Mucosa of descending colon (tissue), 3 donors: ENCODE measurements around the gene S1PR3. TPM values are rescaled to one million over a fixed set of nuclear protein-coding genes. Genes with fewer than 3 reads are reported as not detected.

Source experiments
- ATAC-seq: fragments of 200-7000 bp; cut with Tn5 transposase; one replicate; pipeline ENCODE4 v1.9.1; 2020; ENCODE audit warnings: mild to moderate bottlenecking, moderate library complexity
- DNase-seq, 3 donors: peaks; one replicate each; pipeline ENCODE4 v3.0.0-alpha.2; 2020
- H3K36me3 ChIP-seq: fragments of 200-600 bp; one replicate; pipeline ENCODE4 v1.8.0; 2021; ENCODE audit warnings: low read depth, mild to moderate bottlenecking
- H3K4me1 ChIP-seq: fragments of 200-600 bp; one replicate; pipeline ENCODE4 v1.8.0; 2021; ENCODE audit warnings: low read depth, mild to moderate bottlenecking
- H3K4me3 ChIP-seq: fragments of 200-600 bp; one replicate; pipeline ENCODE4 v1.8.0; 2021; ENCODE audit warnings: mild to moderate bottlenecking
- H3K9me3 ChIP-seq: fragments of 200-600 bp; one replicate; pipeline ENCODE4 v1.8.0; 2021; ENCODE audit warnings: mild to moderate bottlenecking
- intact Hi-C, 2 donors: fragments of 100-400 bp; cut with DNase I in 1 of 2; cut with micrococcal nuclease in 1 of 2; formaldehyde crosslinking; loops; one replicate each; pipeline versions ENCODE4 v1.11.0 to v1.11.1; 2022; cut with DNase I, micrococcal nuclease
- total RNA-seq, 3 donors: library from RNA; stranded (reverse); fragmentation: NEBNext Ultra II Directional in 2 of 3; extraction: Animal tissue kit (Norgen Biotek cat#: 25700) in 2 of 3; gene quantifications; one replicate each; pipeline versions ENCODE4 v1.2.1 to v1.2.4, GENCODE V29; 2021 to 2023
- TF ChIP-seq, protein P1 (sequence below): fragments of 200-600 bp; IDR thresholded peaks from one replicate; pipeline ENCODE4 v1.8.0; 2022; ENCODE audit warnings: antibody characterized with exemption, mild to moderate bottlenecking
- donor health status: DM: no; HTN: no; CAD: no; lungs with moderate emphysema.
- donor health status: DM: no; HTN: no; CAD: no.
- donor health status: DM: no; HTN: yes; CAD: no.

S1PR3 gene
- total RNA-seq, 3 donors from 2014 or later: 0.87 to 12.2 (median 3.0) TPM

DNA sequence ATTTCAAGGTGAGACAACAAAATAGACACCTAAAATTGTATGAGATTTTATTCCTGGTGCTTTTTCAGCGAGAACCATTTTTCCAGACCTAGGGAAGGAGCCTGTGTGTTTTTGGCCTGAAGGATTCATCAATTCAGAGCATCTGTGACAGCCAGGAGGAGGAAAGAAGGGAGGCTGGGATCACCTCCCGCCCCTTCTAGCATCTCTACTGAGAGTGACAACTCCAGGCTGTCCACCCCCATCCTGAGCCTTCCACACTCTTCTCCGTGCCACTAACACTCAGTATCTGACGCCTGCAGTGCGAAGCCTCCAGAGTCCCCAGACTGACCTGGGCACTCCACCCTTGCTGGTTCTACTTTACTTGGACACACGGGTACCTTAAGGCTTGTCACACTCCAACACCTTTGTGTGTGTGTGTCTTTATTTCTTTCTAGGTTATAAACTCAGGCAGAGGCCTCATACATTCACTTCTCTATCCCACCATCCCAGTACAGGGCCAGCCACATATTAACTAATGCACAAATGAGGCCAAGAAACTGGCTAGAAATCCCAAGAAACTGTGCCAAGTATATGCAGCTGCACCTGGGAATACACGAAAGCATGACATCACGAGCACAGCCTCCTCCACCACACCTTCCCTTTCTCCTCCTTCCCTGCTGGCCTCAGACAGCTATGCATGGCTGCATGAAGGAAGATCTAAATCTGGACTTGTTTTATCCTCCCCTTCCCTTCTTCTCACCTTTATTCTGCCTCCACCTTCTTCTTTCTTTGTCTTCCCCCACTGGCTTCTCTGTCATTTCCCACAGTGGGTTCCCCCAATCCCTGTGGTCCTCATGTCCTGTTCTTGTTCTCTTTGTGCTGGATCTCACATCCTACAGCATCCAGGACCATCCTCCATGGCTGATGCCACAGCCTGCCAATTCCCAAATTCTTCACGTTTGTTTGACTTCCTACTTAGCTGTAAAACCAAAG, 16.0 kb downstream of the S1PR3 start:
- no peak overlapping the region for H3K4me3 ChIP-seq
- intact Hi-C loops: no loop called here
- H3K4me1 ChIP-seq: no peaks in the 10 kb centered on the region
- DNase-seq: no peak
- no peaks in the 10 kb centered on the region for H3K36me3 ChIP-seq
- H3K9me3 ChIP-seq: no peaks in the 10 kb centered on the region
- TF ChIP-seq, protein P1, sequence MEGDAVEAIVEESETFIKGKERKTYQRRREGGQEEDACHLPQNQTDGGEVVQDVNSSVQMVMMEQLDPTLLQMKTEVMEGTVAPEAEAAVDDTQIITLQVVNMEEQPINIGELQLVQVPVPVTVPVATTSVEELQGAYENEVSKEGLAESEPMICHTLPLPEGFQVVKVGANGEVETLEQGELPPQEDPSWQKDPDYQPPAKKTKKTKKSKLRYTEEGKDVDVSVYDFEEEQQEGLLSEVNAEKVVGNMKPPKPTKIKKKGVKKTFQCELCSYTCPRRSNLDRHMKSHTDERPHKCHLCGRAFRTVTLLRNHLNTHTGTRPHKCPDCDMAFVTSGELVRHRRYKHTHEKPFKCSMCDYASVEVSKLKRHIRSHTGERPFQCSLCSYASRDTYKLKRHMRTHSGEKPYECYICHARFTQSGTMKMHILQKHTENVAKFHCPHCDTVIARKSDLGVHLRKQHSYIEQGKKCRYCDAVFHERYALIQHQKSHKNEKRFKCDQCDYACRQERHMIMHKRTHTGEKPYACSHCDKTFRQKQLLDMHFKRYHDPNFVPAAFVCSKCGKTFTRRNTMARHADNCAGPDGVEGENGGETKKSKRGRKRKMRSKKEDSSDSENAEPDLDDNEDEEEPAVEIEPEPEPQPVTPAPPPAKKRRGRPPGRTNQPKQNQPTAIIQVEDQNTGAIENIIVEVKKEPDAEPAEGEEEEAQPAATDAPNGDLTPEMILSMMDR: no peak
- ATAC-seq: no peak

DNA sequence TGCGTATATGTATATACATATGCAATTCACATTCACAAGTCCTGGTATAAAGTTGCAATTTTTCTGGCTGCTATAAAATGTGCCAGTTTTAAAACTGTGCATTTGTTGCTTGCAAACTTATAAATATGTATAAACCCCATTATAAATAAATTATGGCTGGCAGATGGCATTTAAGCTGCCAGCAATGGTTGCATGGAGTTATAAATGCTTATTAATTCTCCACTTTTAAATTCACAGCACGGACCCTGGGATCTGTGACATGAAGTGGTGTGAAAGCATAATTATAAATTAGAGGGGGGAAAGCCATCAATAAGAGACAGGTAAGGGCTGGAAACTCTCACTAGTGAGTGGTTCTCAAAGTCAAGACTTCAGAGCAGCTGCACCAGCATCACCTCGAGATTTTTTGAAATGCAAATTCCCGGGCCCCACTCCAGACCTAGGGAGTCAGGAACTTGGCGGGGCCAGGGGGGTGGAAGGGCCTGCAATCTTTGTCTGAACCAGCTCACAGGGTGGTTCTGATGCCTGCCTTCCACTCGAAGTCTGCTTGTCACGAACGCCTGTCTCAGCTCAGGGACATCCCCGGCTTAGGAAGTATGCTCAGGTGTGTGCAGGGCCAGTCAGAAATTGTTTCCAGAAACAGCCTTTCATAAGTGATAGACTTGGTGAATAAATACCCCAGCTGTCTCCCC, 16.9 kb downstream of the S1PR3 start:
- no peaks in the 10 kb centered on the region for H3K4me1 ChIP-seq
- intact Hi-C loops: no loop called here
- H3K9me3 ChIP-seq: no peaks in the 10 kb centered on the region
- TF ChIP-seq, protein P1: no peak
- DNase-seq (no peak), ATAC-seq (no peak)
- H3K36me3 ChIP-seq: no peaks in the 10 kb centered on the region
- no peak overlapping the region for H3K4me3 ChIP-seq

DNA sequence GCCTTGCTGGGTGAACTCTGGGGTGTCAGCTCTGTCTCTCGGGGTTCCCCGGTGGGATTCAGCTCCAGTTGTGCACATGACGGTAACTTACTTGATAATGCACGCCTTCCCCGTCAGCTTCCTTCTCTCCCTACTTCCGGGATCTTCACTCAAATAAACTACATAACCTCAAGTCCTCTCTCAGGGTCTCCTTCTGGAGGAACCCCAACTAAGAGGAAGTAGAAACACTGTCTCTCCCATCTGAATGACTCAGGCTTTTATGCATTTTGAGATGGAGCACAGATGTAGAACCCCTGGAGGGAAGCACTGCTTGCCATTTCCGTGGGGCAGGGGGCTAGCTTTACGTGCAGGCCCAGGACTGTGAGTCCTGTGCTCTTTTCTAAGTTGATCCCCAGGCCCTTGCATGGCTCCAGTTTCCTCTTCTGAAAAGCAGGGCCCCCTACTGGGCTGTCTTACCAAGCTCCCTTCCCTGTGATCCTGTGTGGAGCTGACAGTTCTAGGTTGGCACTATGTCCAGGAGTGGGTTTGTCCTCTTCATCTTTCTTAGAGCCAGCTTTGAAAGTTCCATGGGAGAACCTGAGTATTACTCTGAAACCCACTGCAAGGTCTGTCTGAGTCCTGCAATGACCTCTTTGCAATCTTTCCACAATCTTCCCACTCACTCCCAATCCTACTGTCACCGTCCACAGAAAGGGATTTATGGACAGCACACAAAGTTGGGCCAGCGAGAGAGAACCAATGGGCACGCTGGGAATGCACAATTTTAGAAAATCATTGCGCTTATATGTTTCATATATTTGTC, 17.7 kb downstream of the S1PR3 start:
- no peak for ATAC-seq
- TF ChIP-seq, protein P1: no peak
- H3K4me1 ChIP-seq: no peaks in the 10 kb centered on the region
- no peaks in the 10 kb centered on the region for H3K9me3 ChIP-seq
- DNase-seq: no peak
- intact Hi-C loops: no loop called here
- H3K36me3 ChIP-seq: no peaks in the 10 kb centered on the region
- no peak overlapping the region for H3K4me3 ChIP-seq

DNA sequence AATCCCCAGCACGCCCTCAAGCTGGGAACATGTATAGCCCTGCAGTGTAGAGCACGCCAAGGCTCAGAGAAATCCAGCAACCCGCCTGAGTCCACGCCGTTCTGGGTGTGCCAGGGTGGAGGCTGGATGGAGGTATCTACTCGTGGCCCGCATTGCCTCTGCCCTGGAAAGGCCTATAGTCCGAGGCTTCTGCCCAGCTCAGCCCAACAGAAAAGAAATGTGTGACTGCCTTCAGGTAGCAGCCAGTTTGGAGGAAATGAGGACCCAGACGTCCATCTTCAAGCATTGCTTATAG, 18.2 kb downstream of the S1PR3 start:
- DNase-seq (no peak), ATAC-seq (no peak)
- Histone ChIP-seq H3K36me3 (no peaks in the 10 kb centered on the region), H3K4me3 (no peak overlapping the region), H3K4me1 (no peaks in the 10 kb centered on the region), H3K9me3 (no peaks in the 10 kb centered on the region)
- TF ChIP-seq, protein P1: no peak
- intact Hi-C loops: no loop called here

DNA sequence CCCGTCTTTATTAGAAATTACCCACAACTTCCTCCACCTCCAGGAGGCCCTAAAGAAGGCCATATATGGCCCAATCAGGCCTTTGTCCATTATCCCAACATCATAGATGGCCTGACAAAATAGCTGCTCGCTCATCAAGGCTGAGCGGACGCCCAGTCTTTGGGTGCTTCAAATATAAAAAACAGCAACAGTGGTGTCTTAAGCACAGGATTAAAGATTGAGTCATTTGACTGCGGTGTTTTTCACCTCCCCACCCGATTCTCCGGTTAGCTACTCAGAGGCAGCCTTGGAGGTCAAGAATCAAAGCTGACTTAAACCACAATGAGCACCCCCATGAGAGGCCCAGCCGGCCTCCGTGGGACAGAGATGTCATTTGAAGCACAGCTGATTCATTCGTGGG, 18.8 kb downstream of the S1PR3 start:
- DNase-seq (no peak), ATAC-seq (no peak)
- Histone ChIP-seq H3K36me3 (no peaks in the 10 kb centered on the region), H3K4me3 (no peak overlapping the region), H3K9me3 (no peaks in the 10 kb centered on the region), H3K4me1 (no peaks in the 10 kb centered on the region)
- intact Hi-C loops: no loop called here
- TF ChIP-seq, protein P1: no peak
